Measurements from ENCODE around the gene SLC22A17. TPM values are rescaled to one million over a fixed set of nuclear protein-coding genes. Genes with fewer than 3 reads are reported as not detected.

Gene SLC22A17
- total and polyA plus RNA-seq, 2 of the 13 experiments (the other 11 are each of a cell fraction or from before 2014, with no cell fraction given) = 0.95 to 1.1 TPM

DNA sequence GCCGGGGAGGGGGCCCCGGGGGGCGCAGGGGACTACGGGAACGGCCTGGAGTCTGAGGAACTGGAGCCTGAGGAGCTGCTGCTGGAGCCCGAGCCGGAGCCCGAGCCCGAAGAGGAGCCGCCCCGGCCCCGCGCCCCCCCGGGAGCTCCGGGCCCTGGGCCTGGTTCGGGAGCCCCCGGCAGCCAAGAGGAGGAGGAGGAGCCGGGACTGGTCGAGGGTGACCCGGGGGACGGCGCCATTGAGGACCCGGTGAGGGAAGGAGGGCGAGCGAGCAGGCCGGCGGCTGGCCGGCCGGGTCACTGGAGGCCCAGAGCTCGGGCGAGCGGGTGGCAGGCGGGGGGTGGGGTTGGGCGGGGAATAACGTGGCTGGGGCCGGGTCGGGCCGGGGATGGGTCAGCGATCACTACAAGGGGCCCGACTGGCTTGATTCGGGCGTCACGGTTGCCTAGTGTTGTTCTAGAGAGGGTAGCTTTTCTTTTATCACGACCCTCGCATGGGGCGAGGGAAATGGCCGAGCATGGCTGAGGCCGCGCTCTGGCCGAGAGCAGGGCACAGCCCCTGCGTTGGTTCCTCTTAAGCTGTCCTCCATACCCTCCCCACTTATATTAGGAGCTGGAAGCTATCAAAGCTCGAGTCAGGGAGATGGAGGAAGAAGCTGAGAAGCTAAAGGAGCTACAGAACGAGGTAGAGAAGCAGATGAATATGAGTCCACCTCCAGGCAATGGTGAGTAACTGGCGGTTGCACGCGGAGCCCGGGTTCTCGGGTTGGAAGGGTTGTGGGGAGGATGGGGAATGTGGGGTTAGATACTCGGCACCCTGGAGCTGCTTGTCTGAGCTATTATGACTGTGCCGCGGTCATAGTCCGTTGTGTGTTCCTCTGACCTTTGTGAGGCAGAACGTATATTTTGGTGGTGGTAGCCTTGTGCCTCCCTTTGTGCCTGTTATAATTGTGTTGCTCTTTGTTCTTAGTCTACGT lies 30.8 kb downstream of the SLC22A17 start (continued):
- TF ChIP-seq, protein P1, sequence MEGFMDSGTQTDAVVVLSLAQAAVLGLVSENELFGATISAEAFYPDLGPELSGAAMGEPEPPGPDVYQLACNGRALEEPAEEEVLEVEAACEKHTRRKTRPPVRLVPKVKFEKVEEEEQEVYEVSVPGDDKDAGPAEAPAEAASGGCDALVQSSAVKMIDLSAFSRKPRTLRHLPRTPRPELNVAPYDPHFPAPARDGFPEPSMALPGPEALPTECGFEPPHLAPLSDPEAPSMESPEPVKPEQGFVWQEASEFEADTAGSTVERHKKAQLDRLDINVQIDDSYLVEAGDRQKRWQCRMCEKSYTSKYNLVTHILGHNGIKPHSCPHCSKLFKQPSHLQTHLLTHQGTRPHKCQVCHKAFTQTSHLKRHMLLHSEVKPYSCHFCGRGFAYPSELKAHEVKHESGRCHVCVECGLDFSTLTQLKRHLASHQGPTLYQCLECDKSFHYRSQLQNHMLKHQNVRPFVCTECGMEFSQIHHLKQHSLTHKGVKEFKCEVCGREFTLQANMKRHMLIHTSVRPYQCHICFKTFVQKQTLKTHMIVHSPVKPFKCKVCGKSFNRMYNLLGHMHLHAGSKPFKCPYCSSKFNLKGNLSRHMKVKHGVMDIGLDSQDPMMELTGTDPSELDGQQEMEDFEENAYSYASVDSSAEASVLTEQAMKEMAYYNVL (CRISPR knock-in tag; IDR thresholded peaks at IDR 0.05; ENCODE audit: borderline replicate concordance) = no peak
- TF ChIP-seq ATF2 (CRISPR knock-in tag; IDR thresholded peaks at IDR 0.05) = peak; percentile 48; the same call in 1 of the 2 replicates
- no peak for TF ChIP-seq HIVEP1 (CRISPR knock-in tag; IDR thresholded peaks at IDR 0.05)
- TF ChIP-seq, protein P2, sequence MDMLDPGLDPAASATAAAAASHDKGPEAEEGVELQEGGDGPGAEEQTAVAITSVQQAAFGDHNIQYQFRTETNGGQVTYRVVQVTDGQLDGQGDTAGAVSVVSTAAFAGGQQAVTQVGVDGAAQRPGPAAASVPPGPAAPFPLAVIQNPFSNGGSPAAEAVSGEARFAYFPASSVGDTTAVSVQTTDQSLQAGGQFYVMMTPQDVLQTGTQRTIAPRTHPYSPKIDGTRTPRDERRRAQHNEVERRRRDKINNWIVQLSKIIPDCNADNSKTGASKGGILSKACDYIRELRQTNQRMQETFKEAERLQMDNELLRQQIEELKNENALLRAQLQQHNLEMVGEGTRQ (IDR thresholded peaks at IDR 0.05; ENCODE audit: low read depth, low read length) = no peak
- TF ChIP-seq, protein P2 (CRISPR knock-in tag; IDR thresholded peaks at IDR 0.05; ENCODE audit: borderline replicate concordance) = no peak
- peak; percentile 87; the same call in 1 of the 2 replicates for TF ChIP-seq ETS1 (CRISPR knock-in tag; IDR thresholded peaks at IDR 0.05)
- TF ChIP-seq ZNF431 (CRISPR knock-in tag; IDR thresholded peaks at IDR 0.05; ENCODE audit: borderline replicate concordance, low read depth) = no peak
- TF ChIP-seq FUBP1 (CRISPR knock-in tag; IDR thresholded peaks at IDR 0.05; ENCODE audit: borderline replicate concordance) = peak; percentile 96; the same call in 1 of the 2 replicates
- TF ChIP-seq ZNF780A (CRISPR knock-in tag; IDR thresholded peaks at IDR 0.05) = peak; percentile 91; the same call in 1 of the 2 replicates
- TF ChIP-seq SMAD3 (CRISPR knock-in tag; IDR thresholded peaks at IDR 0.05) = 0 out of 2 replicates have a peak, but pooled peaks have one; percentile 56
- TF ChIP-seq, protein P3, sequence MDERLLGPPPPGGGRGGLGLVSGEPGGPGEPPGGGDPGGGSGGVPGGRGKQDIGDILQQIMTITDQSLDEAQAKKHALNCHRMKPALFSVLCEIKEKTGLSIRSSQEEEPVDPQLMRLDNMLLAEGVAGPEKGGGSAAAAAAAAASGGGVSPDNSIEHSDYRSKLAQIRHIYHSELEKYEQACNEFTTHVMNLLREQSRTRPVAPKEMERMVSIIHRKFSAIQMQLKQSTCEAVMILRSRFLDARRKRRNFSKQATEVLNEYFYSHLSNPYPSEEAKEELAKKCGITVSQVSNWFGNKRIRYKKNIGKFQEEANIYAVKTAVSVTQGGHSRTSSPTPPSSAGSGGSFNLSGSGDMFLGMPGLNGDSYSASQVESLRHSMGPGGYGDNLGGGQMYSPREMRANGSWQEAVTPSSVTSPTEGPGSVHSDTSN (CRISPR knock-in tag; IDR thresholded peaks at IDR 0.05) = no peak
- no peak for TF ChIP-seq ZNF430 (CRISPR knock-in tag; IDR thresholded peaks at IDR 0.05)
- no peak for TF ChIP-seq PRPF4 (IDR thresholded peaks at IDR 0.05; ENCODE audit: low read depth, low read length, poor library complexity, severe bottlenecking)
- peak; percentile 97 for TF ChIP-seq BORCS8-MEF2B (CRISPR knock-in tag; IDR thresholded peaks at IDR 0.05)
- peak; percentile 88 for TF ChIP-seq ZFY (CRISPR knock-in tag; IDR thresholded peaks at IDR 0.05)
